Spinal cord (tissue), 10 donors: ENCODE measurements around the gene SMAD1. TPM values are rescaled to one million over a fixed set of nuclear protein-coding genes. Genes with fewer than 3 reads are reported as not detected.

Source experiments
- DNase-seq, 6 donors: peaks; one replicate each; pipeline versions ENCODE4 v3.0.0 to v3.0.0-alpha.2; 2013 to 2015; ENCODE audit warnings: low spot score in 6 of 6, low read depth in 4 of 6
- H3K27ac ChIP-seq: one replicate; pipeline ENCODE4 v1.5.1; 2013; ENCODE audit warnings: low read depth, low read length, control low read depth
- H3K27me3 ChIP-seq: one replicate; pipeline ENCODE4 v1.6.1; 2013; ENCODE audit warnings: low read length; ENCODE audit not compliant: control insufficient read depth, insufficient read depth
- H3K36me3 ChIP-seq: one replicate; pipeline ENCODE4 v1.6.1; 2013; ENCODE audit warnings: low read length; ENCODE audit not compliant: control insufficient read depth, insufficient read depth
- H3K4me1 ChIP-seq: one replicate; pipeline ENCODE4 v1.6.1; 2013; ENCODE audit warnings: low read length; ENCODE audit not compliant: control insufficient read depth, insufficient read depth
- H3K4me3 ChIP-seq: one replicate; pipeline ENCODE4 v1.5.1; 2013; ENCODE audit warnings: low read depth, low read length, control low read depth
- H3K9me3 ChIP-seq: one replicate; pipeline ENCODE4 v1.6.1; 2013; ENCODE audit warnings: low read length; ENCODE audit not compliant: control insufficient read depth, insufficient read depth
- WGBS: methylation state at CpG from one replicate; pipeline ENCODE4 v1.1.5; 2013; ENCODE audit warnings: missing lambda C conversion rate; ENCODE audit not compliant: insufficient coverage; 5-methylcytosine and 5-hydroxymethylcytosine counted together
- polyA plus RNA-seq, 2 donors: library from polyadenylated mRNA; unstranded; fragments of 120-200 nt; gene quantifications; one replicate each; pipeline ENCODE4 v1.2.1, GENCODE V29; 2013; ENCODE audit not compliant: insufficient read length in 2 of 2
- total RNA-seq, 2 donors: library from RNA; depleted of rRNA in 1 of 2; stranded (reverse); fragments of 120-200 nt in 1 of 2; fragments of >200 nt in 1 of 2; gene quantifications; one replicate each; pipeline versions ENCODE4 v1.2.3 to v1.2.4, GENCODE V29; 2013 to 2014
- donor health status: healthy.

Gene SMAD1
- total and polyA plus RNA-seq, 4 donors = 33.8 to 47.7 (median 41.6) TPM

GRCh38 chr4:145541346-145541745 lies 59.7 kb downstream of the SMAD1 start:
- no peak overlapping the region for H3K4me3 ChIP-seq
- peak overlapping the region; percentile 0 for H3K27ac ChIP-seq
- no peaks in the 10 kb centered on the region for H3K4me1 ChIP-seq

DNA sequence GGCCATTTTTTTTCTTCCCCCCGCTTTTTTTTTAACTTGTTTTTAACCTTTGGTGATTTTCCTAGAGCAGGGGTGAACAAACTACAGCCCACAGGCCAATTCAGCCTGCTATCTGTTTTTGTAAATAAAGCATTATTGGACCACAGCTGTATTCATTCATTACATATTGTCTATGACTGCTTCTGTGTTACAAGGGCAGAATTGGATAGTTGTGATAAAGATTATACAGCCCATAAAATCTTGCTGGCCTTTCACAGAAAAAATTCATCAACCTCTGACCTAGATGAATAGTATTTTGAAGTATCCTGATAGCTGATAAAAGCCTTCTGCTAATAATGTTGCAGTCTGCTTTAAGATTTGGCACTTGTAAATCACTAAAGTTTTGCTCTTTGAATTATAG lies 63.4 kb downstream of the SMAD1 start:
- Histone ChIP-seq H3K9me3 (no peaks in the 10 kb centered on the region), H3K36me3 (peaks cover 2% of the 10 kb centered on the region), H3K27ac (no peak overlapping the region), H3K4me1 (no peaks in the 10 kb centered on the region), H3K4me3 (no peak overlapping the region), H3K27me3 (no peaks in the 10 kb centered on the region)
- WGBS = no CpG with 5 or more reads among the region's 1 CpG
- DNase-seq = no peak

More at GRCh38 chr4:145541346-145541745, 59.7 kb downstream of the SMAD1 start:
- Histone ChIP-seq H3K36me3 (peaks cover 2% of the 10 kb centered on the region), H3K9me3 (no peaks in the 10 kb centered on the region), H3K27me3 (no peaks in the 10 kb centered on the region)
- peak in 3 of 6 donors; percentile 42 to 72 (median 71) for DNase-seq
- WGBS = 14% methylated on average over 2 of the region's 4 CpGs

- no peaks in the 10 kb centered on the region for H3K4me1 ChIP-seq
- H3K27me3 ChIP-seq = no peaks in the 10 kb centered on the region
- peak in 1 of 6 donors; percentile 78 for DNase-seq
- peaks cover 2% of the 10 kb centered on the region for H3K36me3 ChIP-seq
- no peak overlapping the region for H3K4me3 ChIP-seq
- H3K27ac ChIP-seq = no peak overlapping the region
- no peaks in the 10 kb centered on the region for H3K9me3 ChIP-seq
Measured at GRCh38 chr4:145545538-145546174, 64.0 kb downstream of the SMAD1 start.

DNA sequence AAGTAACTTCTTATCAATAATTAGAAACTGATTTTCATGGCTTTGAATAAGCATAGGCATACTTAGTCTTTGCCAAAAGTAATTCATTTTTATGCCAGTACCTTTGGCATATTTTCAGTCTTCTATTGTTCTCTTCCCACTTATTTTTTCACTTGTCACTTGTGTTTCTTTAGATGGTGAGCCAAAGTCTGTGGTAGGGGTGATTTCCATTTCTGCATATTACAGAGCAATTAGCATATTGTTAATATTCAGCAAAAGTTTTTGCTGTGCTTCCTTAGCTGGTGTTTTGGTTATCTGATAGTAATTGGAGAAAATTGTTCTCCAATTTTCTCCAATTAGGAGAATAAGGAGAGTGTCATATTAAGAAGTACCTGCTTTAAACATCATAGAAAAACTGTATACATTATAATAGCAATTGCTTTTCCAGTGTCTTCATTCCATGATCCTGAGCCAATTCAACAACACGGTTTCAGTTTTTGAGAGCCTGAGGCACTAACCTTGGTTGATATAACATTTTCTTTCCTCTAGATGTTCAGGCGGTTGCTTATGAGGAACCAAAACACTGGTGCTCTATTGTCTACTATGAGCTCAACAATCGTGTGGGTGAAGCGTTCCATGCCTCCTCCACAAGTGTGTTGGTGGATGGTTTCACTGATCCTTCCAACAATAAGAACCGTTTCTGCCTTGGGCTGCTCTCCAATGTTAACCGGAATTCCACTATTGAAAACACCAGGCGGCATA lies 64.7 kb downstream of the SMAD1 start:
- no peak overlapping the region for H3K4me3 ChIP-seq
- no peaks in the 10 kb centered on the region for H3K27me3 ChIP-seq
- H3K4me1 ChIP-seq = no peaks in the 10 kb centered on the region
- DNase-seq = no peak
- no peak overlapping the region for H3K27ac ChIP-seq
- no peaks in the 10 kb centered on the region for H3K9me3 ChIP-seq
- WGBS = 71% methylated on average over 1 of the region's 7 CpGs
- peaks cover 2% of the 10 kb centered on the region for H3K36me3 ChIP-seq

DNA sequence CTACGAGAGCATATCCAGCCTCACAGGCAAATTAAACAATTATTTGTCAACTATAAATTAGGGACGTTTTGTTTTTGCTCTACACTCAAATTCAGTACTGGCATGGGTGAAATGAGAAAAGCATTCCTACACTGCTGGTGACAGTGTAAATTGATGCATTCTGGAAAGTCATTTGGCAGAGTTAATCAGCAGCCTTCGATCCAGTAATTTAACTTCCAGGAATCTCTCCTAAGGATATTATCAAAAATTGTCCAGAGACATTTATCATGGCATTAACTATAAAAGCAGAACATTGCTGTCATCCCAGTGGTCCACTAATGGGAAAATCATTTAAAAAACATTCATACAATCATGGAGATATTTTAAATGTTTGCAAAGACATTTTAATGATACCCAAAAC lies 70.0 kb downstream of the SMAD1 start:
- WGBS = no CpG with 5 or more reads among the region's 3 CpGs
- no peaks in the 10 kb centered on the region for H3K27me3 ChIP-seq
- H3K9me3 ChIP-seq = no peaks in the 10 kb centered on the region
- no peak overlapping the region for H3K27ac ChIP-seq
- H3K4me3 ChIP-seq = no peak overlapping the region
- DNase-seq = peak in 2 of 6 donors; percentile 29 to 85
- no peaks in the 10 kb centered on the region for H3K4me1 ChIP-seq
- H3K36me3 ChIP-seq = peaks cover 8% of the 10 kb centered on the region

- no CpG with 5 or more reads among the region's 4 CpGs for WGBS
- Histone ChIP-seq H3K9me3 (no peaks in the 10 kb centered on the region), H3K36me3 (peaks cover 10% of the 10 kb centered on the region), H3K27me3 (no peaks in the 10 kb centered on the region), H3K4me1 (no peaks in the 10 kb centered on the region), H3K27ac (no peak overlapping the region), H3K4me3 (no peak overlapping the region)
- DNase-seq = no peak
Measured at GRCh38 chr4:145552181-145552822, 70.6 kb downstream of the SMAD1 start.

DNA sequence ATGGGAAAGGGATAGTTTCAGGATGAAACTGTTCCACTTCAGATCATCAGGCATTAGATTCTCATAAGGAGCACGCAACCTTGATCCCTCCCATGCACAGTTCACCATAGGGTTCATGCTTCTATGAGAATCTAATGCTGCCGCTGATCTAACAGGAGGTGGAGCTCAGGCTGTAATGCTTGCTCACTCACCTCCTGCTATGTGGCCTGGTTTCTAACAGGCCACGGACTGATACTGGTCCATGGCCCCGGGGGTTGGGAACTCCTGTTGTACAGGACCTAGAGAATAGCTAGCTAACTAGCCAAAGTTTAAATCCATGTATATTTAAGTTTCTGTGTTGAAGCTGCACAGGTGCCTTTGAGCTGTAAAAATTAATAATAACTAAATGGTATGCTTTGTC lies 71.7 kb downstream of the SMAD1 start:
- WGBS = 100% methylated on average over 4 of the region's 4 CpGs
- Histone ChIP-seq H3K36me3 (peaks cover 10% of the 10 kb centered on the region), H3K4me1 (no peaks in the 10 kb centered on the region)

GRCh38 chr4:145554691-145555090 lies 73.0 kb downstream of the SMAD1 start:
- no CpG with 5 or more reads among the region's 1 CpG for WGBS
- Histone ChIP-seq H3K27me3 (no peaks in the 10 kb centered on the region), H3K36me3 (peaks cover 10% of the 10 kb centered on the region), H3K4me3 (no peak overlapping the region), H3K4me1 (no peaks in the 10 kb centered on the region), H3K9me3 (no peaks in the 10 kb centered on the region), H3K27ac (no peak overlapping the region)
- no peak for DNase-seq

More for the DNA sequence above, 71.7 kb downstream of the SMAD1 start:
- H3K9me3 ChIP-seq = no peaks in the 10 kb centered on the region
- H3K4me3 ChIP-seq = no peak overlapping the region
- H3K27ac ChIP-seq = no peak overlapping the region
- H3K27me3 ChIP-seq = no peaks in the 10 kb centered on the region
- no peak for DNase-seq

DNA sequence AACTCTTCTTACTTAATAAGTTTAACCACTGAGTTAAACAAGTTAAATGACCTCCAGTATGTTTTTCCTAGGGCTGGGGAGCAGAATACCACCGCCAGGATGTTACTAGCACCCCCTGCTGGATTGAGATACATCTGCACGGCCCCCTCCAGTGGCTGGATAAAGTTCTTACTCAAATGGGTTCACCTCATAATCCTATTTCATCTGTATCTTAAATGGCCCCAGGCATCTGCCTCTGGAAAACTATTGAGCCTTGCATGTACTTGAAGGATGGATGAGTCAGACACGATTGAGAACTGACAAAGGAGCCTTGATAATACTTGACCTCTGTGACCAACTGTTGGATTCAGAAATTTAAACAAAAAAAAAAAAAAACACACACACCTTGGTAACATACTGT lies 76.1 kb downstream of the SMAD1 start:
- no peaks in the 10 kb centered on the region for H3K4me1 ChIP-seq
- H3K9me3 ChIP-seq = no peaks in the 10 kb centered on the region
- no peak overlapping the region for H3K27ac ChIP-seq
- H3K27me3 ChIP-seq = no peaks in the 10 kb centered on the region
- H3K36me3 ChIP-seq = peaks cover 9% of the 10 kb centered on the region
- peak in 2 of 6 donors; percentile 53 to 55 for DNase-seq
- 15% methylated on average over 2 of the region's 3 CpGs for WGBS
- H3K4me3 ChIP-seq = no peak overlapping the region
